A549 (cell line): ENCODE results near the gene SLC37A1. TPM values are rescaled to one million over a fixed set of nuclear protein-coding genes. Genes with fewer than 3 reads are reported as not detected.

ENCODE experiments used
- ATAC-seq, 2 experiments: fragments of 200-7000 bp in 1 of 2; fragments of >200 bp in 1 of 2; cut with Nextera tagmentation in 1 of 2; cut with Tn5 transposase in 1 of 2; 3 replicates each; pipeline versions ENCODE4 v1.8.0 to v1.9.1; 2018 to 2020; ENCODE audit warnings: mild to moderate bottlenecking in 1 of 2, moderate library complexity in 1 of 2
- CTCF ChIA-PET: fragments of 300-600 bp; sonication (Branson Sonifier 250); formaldehyde crosslinking; extraction: SDS; loops from one replicate; lab custom pipeline; 2021; ENCODE audit warnings: antibody characterized with exemption, inconsistent platforms; lab: Yijun Ruan, JAX
- POLR2A ChIA-PET: fragments of 350-600 bp; formaldehyde crosslinking; extraction: SDS; loops from one replicate; lab custom pipeline; 2021; ENCODE audit warnings: antibody characterized with exemption, inconsistent platforms; lab: Yijun Ruan, JAX
- DNase-seq, 2 experiments: peaks; one replicate each; pipeline versions ENCODE4 v3.0.0 to v3.0.0-alpha.2; 2011 to 2016; ENCODE audit warnings: low read depth in 1 of 2, low spot score in 1 of 2
- FAIRE-seq: peaks from 2 replicates; lab custom pipeline; 2011; peaks lifted over from hg19 to GRCh38; lab: Jason Lieb, UNC
- H3K27ac ChIP-seq, 2 experiments: fragments of >200 bp; sonication (Bioruptor Twin); formaldehyde crosslinking; 3 replicates each; pipeline ENCODE4 v1.5.1; 2016 to 2017
- H3K4me1 ChIP-seq: fragments of >200 bp; sonication (Bioruptor Twin); formaldehyde crosslinking; 3 replicates; pipeline ENCODE4 v1.6.1; 2016
- H3K4me2 ChIP-seq: fragments of >200 bp; sonication (Bioruptor Twin); formaldehyde crosslinking; 3 replicates; pipeline ENCODE4 v1.6.1; 2016
- H3K4me3 ChIP-seq: fragments of >200 bp; sonication (Bioruptor Twin); formaldehyde crosslinking; 3 replicates; pipeline ENCODE4 v1.5.1; 2016
- H3K9me3 ChIP-seq: fragments of >200 bp; sonication (Bioruptor Twin); formaldehyde crosslinking; 3 replicates; pipeline ENCODE4 v1.6.1; 2016
- BHLHE40 ChIP-seq: IDR thresholded peaks from 2 replicates; pipeline ENCODE4 v1.6.1; 2012; ENCODE audit warnings: low read depth, low read length, inconsistent platforms
- CHD2 ChIP-seq: fragments of 150-350 bp; IDR thresholded peaks from 2 replicates; pipeline ENCODE4 v1.6.1; 2014; ENCODE audit warnings: low read length; ENCODE audit not compliant: partially characterized antibody
- HDAC2 ChIP-seq: fragments of 200-600 bp; sonication (generic); IDR thresholded peaks from 2 replicates; pipeline ENCODE4 v1.6.1; 2016
- HOXA7 ChIP-seq: fragments of 250-450 bp; sonication (Bioruptor Pico); IDR thresholded peaks from 2 replicates; pipeline ENCODE4 v1.5.0; 2020; ENCODE audit warnings: mild to moderate bottlenecking, moderate library complexity
- JUN ChIP-seq, 2 experiments: fragments of >200 bp; sonication (Bioruptor Twin); formaldehyde crosslinking; IDR thresholded peaks; 2 replicates in 1 of 2; 3 replicates in 1 of 2; pipeline ENCODE4 v1.6.1; 2016 to 2017
- MYC ChIP-seq: IDR thresholded peaks from 2 replicates; pipeline ENCODE4 v1.6.1; 2012; ENCODE audit warnings: mild to moderate bottlenecking, inconsistent platforms, low read length, improper control_type of control experiment, borderline replicate concordance
- PBX3 ChIP-seq: IDR thresholded peaks from 2 replicates; pipeline ENCODE4 v1.6.1; 2012
- REST ChIP-seq: fragments of 200-600 bp; sonication (generic); IDR thresholded peaks from 2 replicates; pipeline ENCODE4 v1.6.1; 2016; ENCODE audit warnings: antibody characterized with exemption, mild to moderate bottlenecking, moderate library complexity
- SMC3 ChIP-seq: fragments of >200 bp; sonication (Bioruptor Twin); formaldehyde crosslinking; IDR thresholded peaks from 3 replicates; pipeline ENCODE4 v1.6.1; 2018; ENCODE audit warnings: inconsistent platforms
- TFCP2L1 ChIP-seq: fragments of 250-450 bp; sonication (Bioruptor Pico); IDR thresholded peaks from 2 replicates; pipeline ENCODE4 v1.5.0; 2021; ENCODE audit warnings: mild to moderate bottlenecking
- TP53 ChIP-seq: fragments of 250-450 bp; sonication (Bioruptor Pico); IDR thresholded peaks from 2 replicates; pipeline ENCODE4 v1.5.0; 2021; ENCODE audit warnings: mild to moderate bottlenecking, moderate library complexity
- ZC3H11A ChIP-seq: fragments of 450-650 bp; IDR thresholded peaks from 2 replicates; pipeline ENCODE4 v1.6.1; 2014; ENCODE audit warnings: antibody characterized with exemption, mild to moderate bottlenecking
- ZFP36 ChIP-seq: fragments of 450-650 bp; IDR thresholded peaks from 2 replicates; pipeline ENCODE4 v1.6.1; 2014; ENCODE audit warnings: borderline replicate concordance; ENCODE audit not compliant: partially characterized antibody
- ZNF302 ChIP-seq: fragments of 250-450 bp; sonication (Bioruptor Pico); IDR thresholded peaks from 2 replicates; pipeline ENCODE4 v1.9.0; 2021; ENCODE audit warnings: inconsistent platforms, mild to moderate bottlenecking, moderate library complexity
- ZSCAN20 ChIP-seq: fragments of 250-450 bp; sonication (Bioruptor Pico); IDR thresholded peaks from 2 replicates; pipeline ENCODE4 v1.8.0; 2022; ENCODE audit warnings: mild to moderate bottlenecking, moderate library complexity
- WGBS: methylation state at CpG from one replicate; pipeline ENCODE4 v1.1.6; 2017; ENCODE audit errors: missing lambda C conversion rate; 5-methylcytosine and 5-hydroxymethylcytosine counted together
- polyA plus RNA-seq, 4 experiments: library from polyadenylated mRNA; depleted of rRNA in 3 of 4; stranded (reverse); fragments of >200 nt; fragmentation: RNase III in 1 of 4; extraction: RNeasy Plus Mini Kit Qiagen cat#74134 plus additional on column Dnase treatment in 1 of 4; gene quantifications; 2 replicates in 3 of 4; 3 replicates in 1 of 4; pipeline ENCODE4 v1.2.3, GENCODE V29; 2011 to 2017

The SLC37A1 gene
- polyA plus RNA-seq, 2 of the 4 experiments (the other 2 are of a cell fraction) = 1.9 to 2.1 TPM

GRCh38 chr21:42547001-42547905 is 33.6 kb downstream of the SLC37A1 start (continued):
- TF ChIP-seq REST = no peak

GRCh38 chr21:42547906-42548365 is 34.3 kb downstream of the SLC37A1 start:
- Histone ChIP-seq H3K4me3 (no peak overlapping the region), H3K9me3 (no peaks in the 10 kb centered on the region), H3K4me2 (no peak overlapping the region), H3K4me1 (no peaks in the 10 kb centered on the region), H3K27ac (no peak overlapping the region)
- no peak for FAIRE-seq
- ChIA-PET CTCF (interaction anchor here (1.0 to 1.8 kb wide), 2 partner anchors 9 to 45 kb away, joined by 3 to 5 read pairs; no protein-coding TSS in a partner anchor), POLR2A (no interaction called here)
- no peak for ATAC-seq
- WGBS = 82% methylated on average over 16 of the region's 22 CpGs
- no peak for DNase-seq
- no peak for TF ChIP-seq SMC3
- TF ChIP-seq, all 56 proteins: peak for 0

- ATAC-seq (no peak), DNase-seq (no peak)
- no peak overlapping the region for H3K27ac ChIP-seq
- CTCF ChIA-PET = interaction anchor here (1.0 to 1.8 kb wide), 2 partner anchors 10 to 44 kb away, joined by 3 to 5 read pairs; no protein-coding TSS in a partner anchor
- 84% methylated on average over 14 of the region's 21 CpGs for WGBS
- TF ChIP-seq TFCP2L1 (CRISPR knock-in tag) (no peak), HOXA7 (CRISPR knock-in tag) (no peak), TP53 (CRISPR knock-in tag) (no peak), ZFP36 (no peak), PBX3 (no peak), ZNF302 (CRISPR knock-in tag) (no peak), HDAC2 (no peak), JUN (IDR thresholded peaks at IDR 0.05) (no peak), BHLHE40 (no peak), ZSCAN20 (CRISPR knock-in tag) (no peak), MYC (no peak), ZC3H11A (no peak), CHD2 (no peak)
- TF ChIP-seq, all 56 proteins: peak for 0
- Histone ChIP-seq H3K4me3 (no peak overlapping the region), H3K9me3 (no peaks in the 10 kb centered on the region), H3K4me1 (no peaks in the 10 kb centered on the region), H3K4me2 (no peak overlapping the region)
- FAIRE-seq = no peak
- POLR2A ChIA-PET = no interaction called here
Observed at GRCh38 chr21:42548687-42549406, 35.2 kb downstream of the SLC37A1 start.
